Lower leg skin (tissue), 3 donors: ENCODE measurements around the gene KYNU.

ENCODE experiments used
- CTCF ChIP-seq, 3 donors: fragments of 450-650 bp; IDR thresholded peaks; one replicate each; pipeline ENCODE4 v1.5.1; 2016; ENCODE audit warnings: antibody characterized with exemption in 3 of 3, mild to moderate bottlenecking in 3 of 3, moderate library complexity in 2 of 3
- POLR2A ChIP-seq, 2 donors: fragments of 450-650 bp; IDR thresholded peaks; one replicate each; pipeline ENCODE4 v1.6.1; 2016 to 2017; ENCODE audit warnings: antibody characterized with exemption in 2 of 2, mild to moderate bottlenecking in 1 of 2, moderate library complexity in 1 of 2

- TF ChIP-seq POLR2A (IDR thresholded peaks at IDR 0.05) (no peak), CTCF (IDR thresholded peaks at IDR 0.05) (no peak)
Measured at GRCh38 chr2:142880279-142880678, 2.8 kb downstream of the KYNU start.
